Fibroblast of lung (primary cell): ENCODE data around the gene GALNT7. TPM values are rescaled to one million over a fixed set of nuclear protein-coding genes. Genes with fewer than 3 reads are reported as not detected.
A peak's percentile ranks its signal among the peaks of the same experiment; 100 is the strongest.

Experiments
- DNase-seq, 2 donors: peaks; one replicate each; pipeline versions ENCODE4 v3.0.0 to v3.0.0-alpha.2; 2010; ENCODE audit warnings: low read depth in 2 of 2
- H2AFZ ChIP-seq: 2 replicates; pipeline ENCODE4 v1.5.1; 2012; ENCODE audit warnings: low read length, control low read depth, inconsistent platforms
- H3K27ac ChIP-seq: 2 replicates; pipeline ENCODE4 v1.5.1; 2011; ENCODE audit warnings: low read length, control low read depth; ENCODE audit not compliant: insufficient read depth
- H3K27me3 ChIP-seq: 2 replicates; pipeline ENCODE4 v1.5.1; 2011; ENCODE audit warnings: mild to moderate bottlenecking, low read length; ENCODE audit not compliant: control insufficient read depth, insufficient read depth
- H3K36me3 ChIP-seq: 2 replicates; pipeline ENCODE4 v1.5.1; 2011; ENCODE audit warnings: low read length; ENCODE audit not compliant: control insufficient read depth, insufficient read depth
- H3K4me1 ChIP-seq: 2 replicates; pipeline ENCODE4 v1.5.1; 2011; ENCODE audit warnings: low read length; ENCODE audit not compliant: control insufficient read depth, insufficient read depth; ENCODE audit errors: extremely low read depth
- H3K4me2 ChIP-seq: 2 replicates; pipeline ENCODE4 v1.5.1; 2011; ENCODE audit warnings: low read length, control low read depth; ENCODE audit not compliant: insufficient read depth; ENCODE audit errors: extremely low read depth
- H3K4me3 ChIP-seq, 4 experiments: fragments of 200-600 bp in 1 of 4; sonication (generic) in 1 of 4; replicated peaks in 1 of 4; 2 replicates each; pipeline ENCODE4 v1.5.1; 2011 to 2016; ENCODE audit warnings: low read length in 4 of 4, low read depth in 3 of 4, mild to moderate bottlenecking in 3 of 4, control low read depth in 2 of 4, inconsistent platforms in 1 of 4, mixed read lengths in 1 of 4; ENCODE audit not compliant: insufficient read depth in 1 of 4; ENCODE audit errors: control extremely low read depth in 1 of 4
- H3K79me2 ChIP-seq: 2 replicates; pipeline ENCODE4 v1.5.1; 2012; ENCODE audit warnings: mild to moderate bottlenecking, low read length, inconsistent platforms; ENCODE audit not compliant: control insufficient read depth, insufficient read depth
- H3K9ac ChIP-seq: 2 replicates; pipeline ENCODE4 v1.5.1; 2011; ENCODE audit warnings: mild to moderate bottlenecking, low read length, control low read depth; ENCODE audit not compliant: insufficient read depth
- H3K9me3 ChIP-seq: 2 replicates; pipeline ENCODE4 v1.5.1; 2012; ENCODE audit warnings: low read depth, low read length; ENCODE audit not compliant: control insufficient read depth, insufficient read depth
- H4K20me1 ChIP-seq: 2 replicates; pipeline ENCODE4 v1.5.1; 2011; ENCODE audit warnings: low read length; ENCODE audit not compliant: control insufficient read depth, insufficient read depth; ENCODE audit errors: extremely low read depth
- EZH2 ChIP-seq: IDR thresholded peaks from 2 replicates; pipeline ENCODE4 v1.5.1; 2012; ENCODE audit warnings: low read length, control low read depth, mild to moderate bottlenecking; ENCODE audit errors: missing control alignments
- polyA plus RNA-seq, 2 donors: library from polyadenylated mRNA; depleted of rRNA in 1 of 2; stranded (reverse) in 1 of 2; unstranded in 1 of 2; fragments of >200 nt; gene quantifications; 2 replicates each; pipeline ENCODE4 v1.2.1, GENCODE V29; 2011 to 2012; ENCODE audit warnings: missing spikeins in 1 of 2
- total RNA-seq: library from RNA; depleted of rRNA; stranded (reverse); fragments of >200 nt; gene quantifications from 2 replicates; pipeline ENCODE4 v1.2.1, GENCODE V29; 2014
- TF ChIP-seq, protein P1 (sequence below), 2 donors: IDR thresholded peaks in 1 of 2; conservative IDR thresholded peaks in 1 of 2; 1 replicate in 1 of 2; 2 replicates in 1 of 2; pipeline ENCODE4 v1.5.1; 2011 to 2012; ENCODE audit warnings: low read length in 2 of 2, control low read depth in 1 of 2, inconsistent platforms in 1 of 2, low read depth in 1 of 2, mild to moderate bottlenecking in 1 of 2

GALNT7 gene
- total and polyA plus RNA-seq, 2 donors (not counting 1 experiment from before 2014, with no cell fraction given): 40.4 to 45.4 TPM

DNA sequence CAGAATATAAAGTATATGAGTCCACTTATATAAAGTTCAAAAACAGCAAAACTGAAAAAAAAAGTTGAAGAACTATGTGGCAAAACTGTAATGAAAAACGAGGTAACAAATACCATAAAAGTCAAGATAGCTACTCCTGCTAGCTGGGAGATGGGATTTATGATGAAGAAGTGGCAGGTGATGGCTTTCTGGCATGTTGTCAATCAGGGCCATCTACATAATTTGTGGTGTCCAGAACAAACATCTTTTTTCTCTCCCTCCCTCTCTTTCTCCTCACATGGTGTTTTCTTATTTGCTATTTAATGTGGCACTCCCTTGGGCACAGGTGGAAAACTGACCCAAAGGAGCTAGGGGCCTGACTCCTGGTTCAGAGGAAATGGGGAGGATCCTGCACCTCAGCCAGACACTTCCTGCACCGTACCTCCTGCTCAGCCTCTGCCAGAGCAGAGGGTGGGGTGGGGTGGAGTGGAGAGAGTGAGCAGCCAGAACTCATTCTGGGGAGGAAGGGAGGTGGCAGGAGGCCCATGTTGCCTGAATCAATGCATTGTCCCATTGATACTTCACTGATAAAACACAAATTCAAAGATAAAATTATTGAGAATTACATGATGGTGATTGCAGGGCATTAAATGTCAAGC, 196.9 kb downstream of the GALNT7 start:
- Histone ChIP-seq H3K4me2 (no peak overlapping the region), H3K4me1 (peaks cover 2% of the 10 kb centered on the region), H3K9me3 (no peaks in the 10 kb centered on the region), H3K79me2 (no peaks in the 10 kb centered on the region), H4K20me1 (no peaks in the 10 kb centered on the region), H3K27me3 (no peaks in the 10 kb centered on the region), H2AFZ (no peak overlapping the region), H3K9ac (no peak overlapping the region), H3K36me3 (no peaks in the 10 kb centered on the region), H3K4me3 (no peak overlapping the region), H3K27ac (no peak overlapping the region)
- TF ChIP-seq, protein P1, sequence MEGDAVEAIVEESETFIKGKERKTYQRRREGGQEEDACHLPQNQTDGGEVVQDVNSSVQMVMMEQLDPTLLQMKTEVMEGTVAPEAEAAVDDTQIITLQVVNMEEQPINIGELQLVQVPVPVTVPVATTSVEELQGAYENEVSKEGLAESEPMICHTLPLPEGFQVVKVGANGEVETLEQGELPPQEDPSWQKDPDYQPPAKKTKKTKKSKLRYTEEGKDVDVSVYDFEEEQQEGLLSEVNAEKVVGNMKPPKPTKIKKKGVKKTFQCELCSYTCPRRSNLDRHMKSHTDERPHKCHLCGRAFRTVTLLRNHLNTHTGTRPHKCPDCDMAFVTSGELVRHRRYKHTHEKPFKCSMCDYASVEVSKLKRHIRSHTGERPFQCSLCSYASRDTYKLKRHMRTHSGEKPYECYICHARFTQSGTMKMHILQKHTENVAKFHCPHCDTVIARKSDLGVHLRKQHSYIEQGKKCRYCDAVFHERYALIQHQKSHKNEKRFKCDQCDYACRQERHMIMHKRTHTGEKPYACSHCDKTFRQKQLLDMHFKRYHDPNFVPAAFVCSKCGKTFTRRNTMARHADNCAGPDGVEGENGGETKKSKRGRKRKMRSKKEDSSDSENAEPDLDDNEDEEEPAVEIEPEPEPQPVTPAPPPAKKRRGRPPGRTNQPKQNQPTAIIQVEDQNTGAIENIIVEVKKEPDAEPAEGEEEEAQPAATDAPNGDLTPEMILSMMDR (conservative IDR thresholded peaks at IDR 0.05 in 1 of 2, IDR thresholded peaks at IDR 0.05 in 1 of 2; ENCODE audit: low read depth in 1 of 2, low read length in 2 of 2): no peak
- no peak for TF ChIP-seq EZH2
- no peak for DNase-seq

- H3K27ac ChIP-seq: no peak overlapping the region
- H3K36me3 ChIP-seq: no peaks in the 10 kb centered on the region
- DNase-seq: peak; percentile 9 to 17
- TF ChIP-seq, protein P1 (conservative IDR thresholded peaks at IDR 0.05 in 1 of 2, IDR thresholded peaks at IDR 0.05 in 1 of 2; ENCODE audit: low read depth in 1 of 2, low read length in 2 of 2): no peak
- TF ChIP-seq EZH2: no peak
- H3K9ac ChIP-seq: no peak overlapping the region
- peak overlapping the region; percentile 40 for H2AFZ ChIP-seq
- H4K20me1 ChIP-seq: no peaks in the 10 kb centered on the region
- no peaks in the 10 kb centered on the region for H3K9me3 ChIP-seq
- peak overlapping the region; percentile 7 for H3K4me2 ChIP-seq
- H3K4me1 ChIP-seq: peaks cover 2% of the 10 kb centered on the region
- H3K79me2 ChIP-seq: peaks cover 12% of the 10 kb centered on the region
- no peaks in the 10 kb centered on the region for H3K27me3 ChIP-seq
- H3K4me3 ChIP-seq: peak overlapping the region in 2 of 4 experiments; percentile 3 to 93
Measured at GRCh38 chr4:173367285-173367684, 198.7 kb downstream of the GALNT7 start.

DNA sequence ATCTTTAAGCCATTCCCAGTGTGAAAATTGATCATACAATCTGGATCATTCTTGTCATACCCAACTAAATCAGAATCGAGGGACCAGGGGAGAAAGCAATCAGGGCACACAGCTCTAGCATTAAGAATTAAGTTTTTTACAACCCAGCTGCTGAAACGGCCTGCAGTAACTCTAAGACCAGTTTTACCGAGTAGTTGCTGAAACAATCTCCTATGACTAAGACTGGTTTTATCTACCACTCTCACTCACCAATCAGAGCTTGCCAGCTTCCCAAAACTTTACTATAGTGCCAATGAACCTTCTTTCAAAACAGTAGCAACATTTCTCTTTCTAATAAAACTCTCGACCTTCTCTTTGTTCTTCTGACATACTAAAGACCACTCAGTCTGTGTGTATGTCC, 199.3 kb downstream of the GALNT7 start:
- Histone ChIP-seq H3K4me3 (peak overlapping the region in 2 of 4 experiments; percentile 42 to 93), H4K20me1 (no peaks in the 10 kb centered on the region), H3K27ac (no peak overlapping the region), H3K4me1 (peaks cover 2% of the 10 kb centered on the region), H3K36me3 (no peaks in the 10 kb centered on the region), H3K27me3 (no peaks in the 10 kb centered on the region), H3K9me3 (no peaks in the 10 kb centered on the region), H2AFZ (no peak overlapping the region), H3K79me2 (peaks cover 19% of the 10 kb centered on the region), H3K9ac (no peak overlapping the region), H3K4me2 (no peak overlapping the region)
- TF ChIP-seq EZH2: no peak
- TF ChIP-seq, protein P1 (conservative IDR thresholded peaks at IDR 0.05 in 1 of 2, IDR thresholded peaks at IDR 0.05 in 1 of 2; ENCODE audit: low read depth in 1 of 2, low read length in 2 of 2): no peak
- DNase-seq: peak; percentile 20 to 36
